KMS-11 (cell line): ENCODE measurements around the gene MRPL22.
"Not testable (repeated sequence)": the region's sequence is repeated elsewhere in the genome, so short reads cannot be mapped to it uniquely, and the experiment has no call there.

Experiments
- H2AFZ ChIP-seq: fragments of 200-600 bp; sonication (generic); 2 replicates; pipeline ENCODE4 v1.6.1; 2016; ENCODE audit warnings: antibody characterized with exemption, mixed run types, low read depth
- H3K27ac ChIP-seq: fragments of 200-600 bp; sonication (generic); 2 replicates; pipeline ENCODE4 v1.6.1; 2016; ENCODE audit warnings: mild to moderate bottlenecking, mixed run types
- H3K27me3 ChIP-seq: fragments of 200-600 bp; sonication (generic); 2 replicates; pipeline ENCODE4 v1.6.1; 2017; ENCODE audit warnings: mild to moderate bottlenecking, low read depth, mixed run types, moderate library complexity; ENCODE audit not compliant: insufficient read depth
- H3K36me3 ChIP-seq: fragments of 200-600 bp; sonication (generic); 2 replicates; pipeline ENCODE4 v1.6.1; 2017; ENCODE audit warnings: mild to moderate bottlenecking, mixed run types; ENCODE audit not compliant: insufficient read depth
- H3K4me1 ChIP-seq: fragments of 200-600 bp; sonication (generic); 2 replicates; pipeline ENCODE4 v1.6.1; 2016; ENCODE audit warnings: mild to moderate bottlenecking, low read depth, mixed run types; ENCODE audit not compliant: poor library complexity, severe bottlenecking
- H3K4me2 ChIP-seq: fragments of 200-600 bp; sonication (generic); 2 replicates; pipeline ENCODE4 v1.7.0; 2016; ENCODE audit warnings: mild to moderate bottlenecking, mixed run types
- H3K4me3 ChIP-seq: fragments of 200-600 bp; sonication (generic); IDR thresholded peaks from 2 replicates; pipeline ENCODE4 v1.6.1; 2017; ENCODE audit warnings: low read depth, low read length, mixed read lengths; ENCODE audit not compliant: insufficient read depth
- H3K79me2 ChIP-seq: fragments of 200-600 bp; sonication (generic); 2 replicates; pipeline ENCODE4 v1.6.1; 2016; ENCODE audit warnings: low read depth, mixed run types; ENCODE audit not compliant: insufficient read depth
- H3K9ac ChIP-seq: fragments of 200-600 bp; sonication (generic); 2 replicates; pipeline ENCODE4 v1.6.1; 2016; ENCODE audit warnings: mild to moderate bottlenecking, mixed run types
- H4K20me1 ChIP-seq: fragments of 200-600 bp; sonication (generic); 2 replicates; pipeline ENCODE4 v1.6.1; 2016; ENCODE audit warnings: mild to moderate bottlenecking, mixed run types; ENCODE audit not compliant: insufficient read depth
- CTCF ChIP-seq: fragments of 200-600 bp; sonication (generic); conservative IDR thresholded peaks from 2 replicates; pipeline ENCODE4 v1.6.1; 2017; ENCODE audit warnings: low read depth, mild to moderate bottlenecking, antibody characterized with exemption, low read length, moderate library complexity, mixed read lengths

The MRPL22 gene

GRCh38 chr5:154971501-154971900, 30.6 kb downstream of the MRPL22 start:
- no peak overlapping the region for H3K9ac ChIP-seq
- no peak overlapping the region for H2AFZ ChIP-seq
- no peaks in the 10 kb centered on the region for H3K27me3 ChIP-seq
- H3K4me2 ChIP-seq, result no peak overlapping the region
- no peak overlapping the region for H3K27ac ChIP-seq
- no peak overlapping the region for H3K4me3 ChIP-seq
- no peak for TF ChIP-seq CTCF
- no peaks in the 10 kb centered on the region for H3K4me1 ChIP-seq
- no peaks in the 10 kb centered on the region for H3K36me3 ChIP-seq
- no peaks in the 10 kb centered on the region for H4K20me1 ChIP-seq
- no peaks in the 10 kb centered on the region for H3K79me2 ChIP-seq

- H3K36me3 ChIP-seq, result no peaks in the 10 kb centered on the region
- H3K27me3 ChIP-seq, result no peaks in the 10 kb centered on the region
Measured at GRCh38 chr5:154972476-154973080, 31.7 kb downstream of the MRPL22 start.

GRCh38 chr5:154976082-154976481, 35.2 kb downstream of the MRPL22 start:
- not testable (repeated sequence) for H3K27me3 ChIP-seq, H3K27ac ChIP-seq, H4K20me1 ChIP-seq, H3K79me2 ChIP-seq, H3K4me3 ChIP-seq, H3K4me1 ChIP-seq, H3K36me3 ChIP-seq, H3K4me2 ChIP-seq, H3K9ac ChIP-seq, H2AFZ ChIP-seq

More at GRCh38 chr5:154972476-154973080, 31.7 kb downstream of the MRPL22 start:
- Histone ChIP-seq H3K4me1 (no peaks in the 10 kb centered on the region), H4K20me1 (no peaks in the 10 kb centered on the region), H3K9ac (no peak overlapping the region), H3K79me2 (no peaks in the 10 kb centered on the region), H2AFZ (no peak overlapping the region), H3K27ac (no peak overlapping the region), H3K4me3 (no peak overlapping the region), H3K4me2 (no peak overlapping the region)
- TF ChIP-seq CTCF, result peak; percentile 63

DNA sequence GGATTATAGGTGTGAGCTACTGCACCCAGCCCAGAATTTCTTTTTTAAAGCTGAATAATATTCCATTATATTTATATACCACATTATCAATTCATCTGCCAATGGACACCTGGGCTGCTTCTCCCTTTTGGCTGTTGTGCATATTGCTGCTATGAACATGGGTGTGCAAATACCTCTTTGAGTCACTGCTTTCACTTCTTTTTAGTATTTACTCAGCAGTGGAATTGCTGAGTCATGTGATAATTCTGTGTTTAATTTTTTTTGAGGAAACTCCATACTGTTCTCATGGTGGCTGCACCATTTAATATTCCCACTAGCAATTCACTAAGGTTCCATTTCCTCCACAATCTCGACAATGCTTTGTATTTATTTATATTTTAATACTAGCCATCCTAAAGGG, 36.5 kb downstream of the MRPL22 start:
- Histone ChIP-seq H3K27ac (no peak overlapping the region), H3K79me2 (no peaks in the 10 kb centered on the region), H3K9ac (no peak overlapping the region), H3K27me3 (no peaks in the 10 kb centered on the region), H3K4me1 (no peaks in the 10 kb centered on the region), H3K36me3 (no peaks in the 10 kb centered on the region), H3K4me2 (no peak overlapping the region), H3K4me3 (no peak overlapping the region), H2AFZ (no peak overlapping the region), H4K20me1 (no peaks in the 10 kb centered on the region)
- TF ChIP-seq CTCF, result no peak

DNA sequence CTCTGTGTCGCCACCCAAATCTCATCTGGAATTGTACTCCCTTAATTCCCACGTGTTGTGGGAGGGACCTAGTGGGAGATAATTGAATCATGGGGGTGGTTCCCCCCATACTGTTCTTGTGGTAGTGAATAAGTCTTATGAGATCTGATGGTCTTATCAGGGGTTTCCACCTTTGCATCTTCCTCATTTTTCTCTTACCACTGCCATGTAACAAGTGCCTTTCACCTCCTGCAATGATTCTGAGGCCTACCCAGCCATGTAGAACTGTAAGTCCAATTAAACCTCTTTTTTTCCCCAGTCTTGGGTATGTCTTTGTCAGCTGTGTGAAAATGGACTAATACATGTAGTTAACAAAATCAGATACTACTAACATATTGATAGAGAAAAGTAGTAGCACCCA, 37.4 kb downstream of the MRPL22 start:
- H4K20me1 ChIP-seq, H3K27me3 ChIP-seq, H2AFZ ChIP-seq, H3K9ac ChIP-seq, H3K36me3 ChIP-seq, H3K79me2 ChIP-seq, H3K4me1 ChIP-seq, H3K4me2 ChIP-seq, H3K27ac ChIP-seq, H3K4me3 ChIP-seq: not testable (repeated sequence)
